Peyer's patch (tissue), 4 donors: ENCODE data around the gene RAVER1.
"Not testable (repeated sequence)": the region's sequence is repeated elsewhere in the genome, so short reads cannot be mapped to it uniquely, and the experiment has no call there.

Experiments
- POLR2A ChIP-seq, 2 donors: fragments of 450-650 bp; IDR thresholded peaks; one replicate each; pipeline ENCODE4 v1.5.1; 2017; ENCODE audit warnings: antibody characterized with exemption in 2 of 2, mild to moderate bottlenecking in 2 of 2, moderate library complexity in 2 of 2
- TF ChIP-seq, protein P1 (sequence below), 6 experiments: fragments of 450-650 bp in 4 of 6; fragments of 200-600 bp in 2 of 6; sonication (generic) in 1 of 6; IDR thresholded peaks; one replicate each; pipeline ENCODE4 v1.5.1; 2017 to 2019; ENCODE audit warnings: antibody characterized with exemption in 6 of 6, mild to moderate bottlenecking in 3 of 6, moderate library complexity in 1 of 6

DNA sequence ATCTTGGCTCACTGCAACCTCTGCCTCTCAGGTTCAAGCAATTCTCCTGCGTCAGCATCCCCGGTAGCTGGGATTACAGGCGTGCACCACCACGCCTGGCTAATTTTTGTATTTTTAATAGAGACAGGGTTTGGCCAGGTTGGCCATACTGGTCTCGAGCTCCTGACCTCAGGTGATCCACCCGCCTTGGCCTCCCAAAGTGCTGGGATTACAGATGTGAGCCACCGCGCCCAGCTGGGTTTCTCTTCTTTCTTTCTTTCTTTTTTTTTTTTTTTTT lies 49.8 kb upstream of the RAVER1 start:
- TF ChIP-seq, protein P1, sequence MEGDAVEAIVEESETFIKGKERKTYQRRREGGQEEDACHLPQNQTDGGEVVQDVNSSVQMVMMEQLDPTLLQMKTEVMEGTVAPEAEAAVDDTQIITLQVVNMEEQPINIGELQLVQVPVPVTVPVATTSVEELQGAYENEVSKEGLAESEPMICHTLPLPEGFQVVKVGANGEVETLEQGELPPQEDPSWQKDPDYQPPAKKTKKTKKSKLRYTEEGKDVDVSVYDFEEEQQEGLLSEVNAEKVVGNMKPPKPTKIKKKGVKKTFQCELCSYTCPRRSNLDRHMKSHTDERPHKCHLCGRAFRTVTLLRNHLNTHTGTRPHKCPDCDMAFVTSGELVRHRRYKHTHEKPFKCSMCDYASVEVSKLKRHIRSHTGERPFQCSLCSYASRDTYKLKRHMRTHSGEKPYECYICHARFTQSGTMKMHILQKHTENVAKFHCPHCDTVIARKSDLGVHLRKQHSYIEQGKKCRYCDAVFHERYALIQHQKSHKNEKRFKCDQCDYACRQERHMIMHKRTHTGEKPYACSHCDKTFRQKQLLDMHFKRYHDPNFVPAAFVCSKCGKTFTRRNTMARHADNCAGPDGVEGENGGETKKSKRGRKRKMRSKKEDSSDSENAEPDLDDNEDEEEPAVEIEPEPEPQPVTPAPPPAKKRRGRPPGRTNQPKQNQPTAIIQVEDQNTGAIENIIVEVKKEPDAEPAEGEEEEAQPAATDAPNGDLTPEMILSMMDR (IDR thresholded peaks at IDR 0.05), result not testable (repeated sequence)
- TF ChIP-seq POLR2A (IDR thresholded peaks at IDR 0.05), result not testable (repeated sequence)
